ENCODE data around the gene PLA2G2C.
"Not testable (repeated sequence)": the region's sequence is repeated elsewhere in the genome, so short reads cannot be mapped to it uniquely, and the experiment has no call there.

Gene PLA2G2C

GRCh38 chr1:20185834-20186782 lies at the start of gene PLA2G2C, which contains the start of gene UBXN10:
PLA2G2C (minus strand) TSS chr1:20186518; CDS start chr1:20177363, 9,155 bp downstream.
UBXN10 (plus strand) TSS chr1:20186096; CDS start chr1:20190562, 4,466 bp downstream.
- DNase-seq (ENCODE audit: insufficient read length, low spot score) (peak; percentile 35), FAIRE-seq (peak; percentile 42)

DNA sequence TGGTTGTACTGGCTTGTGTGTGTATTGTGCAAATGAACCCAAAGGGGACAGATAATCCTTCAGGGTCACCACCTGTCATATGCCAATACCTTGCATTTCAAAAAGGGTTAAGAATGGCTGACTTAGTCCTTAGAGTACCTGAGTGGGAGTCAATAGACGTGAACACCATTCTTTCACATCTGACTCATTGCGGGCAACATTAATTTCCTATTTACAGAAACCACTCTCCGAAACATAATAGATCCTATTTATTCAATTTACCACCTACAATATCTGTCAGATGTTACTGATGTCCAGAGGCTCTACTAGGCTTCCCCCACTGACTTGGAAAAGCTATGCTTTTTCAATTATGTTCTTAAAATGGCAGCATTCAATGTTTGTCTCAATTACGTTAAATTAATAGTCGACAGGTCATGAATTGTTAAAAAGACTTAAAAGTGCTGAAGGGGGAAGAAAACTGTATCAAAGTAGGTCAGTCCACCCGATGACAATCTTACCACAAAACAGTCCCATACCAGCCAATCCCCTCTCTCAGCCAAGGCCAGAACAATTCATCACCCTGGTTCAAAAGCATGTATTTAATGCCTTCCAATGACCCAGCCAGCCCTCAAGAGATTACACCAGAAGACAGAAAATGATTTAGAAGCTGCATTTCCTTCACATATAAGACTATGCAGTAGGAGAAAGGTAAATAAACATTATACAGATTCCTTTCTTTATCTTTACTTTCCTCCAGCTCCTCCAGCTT lies 48.6 kb upstream of the PLA2G2C start:
- no peak for FAIRE-seq
- no peak for DNase-seq (ENCODE audit: insufficient read length, low spot score)

GRCh38 chr1:20233866-20234265 lies 47.5 kb upstream of the PLA2G2C start:
- no peak for DNase-seq (ENCODE audit: insufficient read length, low spot score)
- FAIRE-seq: no peak

GRCh38 chr1:20233394-20233793 lies 47.1 kb upstream of the PLA2G2C start:
- no peak for FAIRE-seq
- DNase-seq (ENCODE audit: insufficient read length, low spot score): no peak

DNA sequence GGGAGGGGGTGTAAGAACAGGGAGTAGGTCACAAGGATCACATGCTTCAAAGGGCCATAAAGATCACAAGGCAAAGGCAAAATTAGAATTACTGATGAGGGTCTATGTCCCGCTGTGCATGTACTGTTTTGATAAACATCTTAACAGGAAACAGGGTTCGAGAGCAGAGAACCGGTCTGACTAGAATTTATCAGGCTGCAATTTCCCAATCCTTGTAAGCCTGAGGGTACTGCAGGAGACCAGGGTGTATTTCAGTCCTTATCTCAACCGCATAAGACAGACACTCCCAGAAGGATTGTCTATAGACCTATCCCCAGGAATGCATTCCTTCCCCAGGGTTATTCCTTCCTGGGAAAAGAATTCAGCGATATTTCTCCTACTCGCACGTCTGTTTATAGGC lies 46.2 kb upstream of the PLA2G2C start:
- not testable (repeated sequence) for FAIRE-seq; DNase-seq (ENCODE audit: insufficient read length, low spot score)

DNA sequence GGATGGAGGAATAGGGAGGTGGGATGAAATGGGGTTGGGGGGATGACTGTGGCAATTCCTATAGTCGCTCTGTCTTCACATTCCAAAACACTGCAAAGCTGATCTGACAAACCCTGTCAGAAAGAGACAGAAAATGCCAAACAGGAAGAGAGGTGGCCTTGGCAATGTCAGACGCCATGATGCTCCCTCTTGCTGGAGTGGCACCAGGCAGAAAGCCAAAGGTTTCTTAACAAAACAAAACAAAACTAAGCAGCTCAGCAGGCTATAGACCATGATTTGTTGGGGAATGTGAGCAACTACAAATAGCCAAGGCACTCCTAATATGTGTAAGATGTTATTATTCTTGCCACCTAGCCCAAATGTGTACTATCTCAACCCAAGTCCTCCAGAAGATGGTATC lies 42.9 kb upstream of the PLA2G2C start:
- DNase-seq (ENCODE audit: insufficient read length, low spot score): no peak
- FAIRE-seq: no peak

DNA sequence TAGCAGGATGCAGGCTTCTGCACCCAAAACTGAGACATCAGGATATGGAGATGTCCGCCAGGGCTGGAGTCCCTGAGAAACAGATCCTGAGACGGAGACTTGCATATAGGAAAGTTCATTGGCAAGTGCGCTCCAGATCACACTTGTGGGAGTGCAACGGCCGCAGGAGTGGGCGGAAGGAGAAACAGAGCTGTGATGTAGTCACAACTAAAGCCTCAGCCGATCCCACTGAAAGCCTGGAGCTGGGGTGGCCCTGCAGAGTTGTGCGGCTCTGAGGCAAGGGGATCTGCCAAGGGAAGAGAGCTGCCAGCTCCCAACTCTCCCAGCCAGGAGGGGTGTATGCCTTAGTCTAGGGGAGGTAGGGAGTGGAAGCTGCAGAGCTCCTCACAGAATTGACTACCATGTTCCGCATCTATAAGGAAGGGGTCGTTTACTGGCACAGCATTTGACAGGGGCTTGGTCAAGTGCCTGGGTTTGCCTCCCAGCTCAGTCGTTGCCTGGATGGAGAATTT lies 42.1 kb upstream of the PLA2G2C start:
- DNase-seq (ENCODE audit: insufficient read length, low spot score): no peak
- no peak for FAIRE-seq

- DNase-seq (ENCODE audit: insufficient read length, low spot score) (no peak), FAIRE-seq (no peak)
Observed at GRCh38 chr1:20227704-20228103, 41.4 kb upstream of the PLA2G2C start.

- DNase-seq (ENCODE audit: insufficient read length, low spot score) (no peak), FAIRE-seq (no peak)
Observed at GRCh38 chr1:20224546-20224945, 38.2 kb upstream of the PLA2G2C start.

GRCh38 chr1:20223551-20224419 lies 37.5 kb upstream of the PLA2G2C start:
- FAIRE-seq: no peak
- DNase-seq (ENCODE audit: insufficient read length, low spot score): no peak

GRCh38 chr1:20223106-20223505 lies 36.8 kb upstream of the PLA2G2C start:
- FAIRE-seq (no peak), DNase-seq (ENCODE audit: insufficient read length, low spot score) (no peak)

- no peak for DNase-seq (ENCODE audit: insufficient read length, low spot score)
- FAIRE-seq: no peak
Observed at GRCh38 chr1:20220036-20220435, 33.7 kb upstream of the PLA2G2C start.

- FAIRE-seq; DNase-seq (ENCODE audit: insufficient read length, low spot score): not testable (repeated sequence)
Observed at GRCh38 chr1:20219053-20219452, 32.7 kb upstream of the PLA2G2C start.

GRCh38 chr1:20216574-20216973 lies 30.3 kb upstream of the PLA2G2C start:
- FAIRE-seq: peak; percentile 72
- peak; percentile 43 for DNase-seq (ENCODE audit: insufficient read length, low spot score)

DNA sequence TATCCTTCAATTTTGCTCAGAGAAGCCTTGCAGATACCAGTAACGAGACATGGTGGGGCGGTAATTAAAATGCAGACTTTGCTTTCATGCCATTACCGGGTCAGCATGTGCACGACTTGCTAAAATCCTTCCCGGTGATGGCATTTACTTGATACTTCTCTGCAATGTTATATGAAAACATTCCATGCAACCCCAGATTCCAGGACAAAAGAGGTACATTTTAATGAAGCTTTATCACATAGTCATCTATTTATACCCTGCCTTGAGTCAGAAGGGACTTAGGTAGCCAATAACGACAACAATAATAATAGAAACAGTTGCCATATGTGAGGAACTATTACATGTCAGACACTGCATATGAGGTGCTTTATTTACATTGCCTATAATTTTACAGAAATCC lies 29.4 kb upstream of the PLA2G2C start:
- no peak for FAIRE-seq

DNA sequence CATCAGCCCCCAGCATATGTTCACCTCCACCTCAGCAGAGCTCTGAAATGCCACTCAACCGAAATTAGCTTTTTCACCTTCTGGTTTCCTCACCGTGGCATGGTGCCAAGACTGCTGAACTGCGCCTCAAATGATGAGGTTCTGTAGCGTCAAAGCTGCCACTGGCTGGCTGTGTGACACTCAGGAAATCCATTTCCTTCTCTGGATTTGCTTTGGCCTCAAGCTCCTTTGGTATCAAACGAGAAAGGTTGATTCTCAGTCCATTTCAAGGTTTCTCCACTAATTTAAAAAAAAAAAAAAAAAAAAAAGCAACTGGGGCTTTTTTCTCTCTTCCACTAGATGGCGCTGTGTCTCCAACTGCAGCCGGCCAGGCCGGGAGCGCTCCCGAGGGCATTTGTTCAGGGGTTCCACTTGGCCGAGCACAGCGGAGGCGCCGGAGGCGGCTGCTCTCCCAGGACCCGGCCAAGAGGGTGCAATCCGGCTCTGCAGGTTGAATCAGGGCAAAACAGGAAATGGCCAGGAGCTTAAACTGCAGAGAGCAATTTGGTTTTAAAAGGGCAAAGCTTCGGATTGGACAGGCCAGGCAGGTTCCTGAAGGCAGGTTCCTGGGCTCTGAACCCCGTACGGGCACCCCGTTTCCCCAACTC lies 26.5 kb upstream of the PLA2G2C start:
- DNase-seq (ENCODE audit: insufficient read length, low spot score) (peak; percentile 58), FAIRE-seq (peak; percentile 80)

More for the DNA sequence above, 29.4 kb upstream of the PLA2G2C start:
- DNase-seq (ENCODE audit: insufficient read length, low spot score): no peak

DNA sequence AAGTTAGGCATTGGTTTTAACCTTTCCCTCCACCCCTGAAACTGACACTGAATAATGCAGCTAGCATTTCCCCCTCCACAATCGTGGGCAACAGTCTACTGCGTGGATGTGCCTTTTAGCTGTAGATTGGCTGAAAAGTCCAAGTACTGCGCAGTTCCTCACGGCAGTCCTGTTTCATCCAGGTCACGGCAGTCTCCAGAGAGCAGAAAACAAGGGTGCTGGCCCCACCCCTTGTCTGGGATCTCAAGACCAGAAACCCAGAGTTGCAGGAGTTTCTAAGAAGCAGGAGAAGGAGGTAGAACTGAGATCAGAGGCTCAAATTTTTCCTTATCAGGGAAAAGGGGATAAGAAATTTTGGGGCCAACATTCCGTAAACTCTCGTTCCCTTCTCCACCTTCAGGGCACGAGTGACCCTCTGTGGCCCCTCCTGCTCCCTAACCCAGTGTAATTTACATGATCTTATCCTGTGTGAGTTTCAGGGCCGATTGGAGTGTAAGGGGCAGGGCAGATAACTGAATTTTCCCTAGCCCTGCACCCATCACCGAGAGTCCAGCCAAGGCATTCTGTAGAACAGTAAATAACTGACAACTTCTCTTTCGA lies 25.9 kb upstream of the PLA2G2C start:
- no peak for DNase-seq (ENCODE audit: insufficient read length, low spot score)
- no peak for FAIRE-seq

DNA sequence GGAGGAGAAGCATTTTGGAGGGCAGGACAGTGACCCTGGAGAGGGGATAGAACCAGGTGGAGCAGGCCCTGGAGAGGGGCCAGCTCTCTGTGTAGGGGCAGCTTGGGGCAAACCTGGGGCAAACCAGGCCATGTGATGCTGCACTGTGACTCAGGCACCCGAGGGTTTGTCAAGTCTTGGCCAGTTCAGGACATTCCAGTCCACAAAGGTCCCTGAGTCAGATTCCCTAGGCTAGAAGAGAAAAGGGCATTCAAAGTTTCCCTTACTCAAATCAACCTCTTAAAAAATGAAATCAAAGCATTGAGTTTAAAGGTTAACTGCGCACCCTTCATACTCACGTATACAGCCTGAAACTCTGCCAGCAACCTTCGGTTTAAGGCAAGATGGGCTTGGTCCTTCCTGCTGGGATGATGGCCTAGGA lies 25.2 kb upstream of the PLA2G2C start:
- DNase-seq (ENCODE audit: insufficient read length, low spot score) (no peak), FAIRE-seq (no peak)

- no peak for DNase-seq (ENCODE audit: insufficient read length, low spot score)
- FAIRE-seq: no peak
Observed at GRCh38 chr1:20210736-20211460, 24.6 kb upstream of the PLA2G2C start.

All from GM19239 (cell line).